DOHH2 (cell line): ENCODE measurements around the gene LACRT.

Source experiments
- EZH2phosphoT487 ChIP-seq: fragments of 200-600 bp; sonication (generic); IDR thresholded peaks from 2 replicates; pipeline ENCODE4 v1.6.1; 2017; ENCODE audit warnings: borderline replicate concordance, mild to moderate bottlenecking, antibody characterized with exemption, low read length, moderate library complexity, mixed read lengths
- TF ChIP-seq, protein P1 (sequence below): fragments of 200-600 bp; sonication (generic); IDR thresholded peaks from one replicate; pipeline ENCODE4 v1.5.1; 2014; ENCODE audit warnings: antibody characterized with exemption, mild to moderate bottlenecking, low read depth, low read length; ENCODE audit not compliant: poor library complexity, severe bottlenecking

DNA sequence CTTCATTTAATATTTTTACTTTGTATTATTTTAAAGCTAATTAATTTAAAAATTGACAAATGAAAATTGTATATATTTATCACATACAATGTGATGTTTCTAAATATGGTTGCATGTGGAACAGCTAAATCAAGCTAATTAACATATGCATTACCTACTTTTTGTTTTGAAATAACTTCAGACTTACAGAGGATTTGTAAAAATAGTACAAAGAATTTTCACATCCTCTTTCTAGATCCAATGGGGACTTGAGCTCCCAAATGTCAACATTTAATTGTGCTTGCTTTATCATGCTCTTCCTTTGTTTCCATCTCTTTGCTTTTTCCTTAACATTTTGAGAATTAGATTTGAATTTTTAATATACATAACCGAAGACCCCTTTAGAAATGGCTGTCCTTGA lies 6.9 kb upstream of the LACRT start:
- TF ChIP-seq, protein P1, sequence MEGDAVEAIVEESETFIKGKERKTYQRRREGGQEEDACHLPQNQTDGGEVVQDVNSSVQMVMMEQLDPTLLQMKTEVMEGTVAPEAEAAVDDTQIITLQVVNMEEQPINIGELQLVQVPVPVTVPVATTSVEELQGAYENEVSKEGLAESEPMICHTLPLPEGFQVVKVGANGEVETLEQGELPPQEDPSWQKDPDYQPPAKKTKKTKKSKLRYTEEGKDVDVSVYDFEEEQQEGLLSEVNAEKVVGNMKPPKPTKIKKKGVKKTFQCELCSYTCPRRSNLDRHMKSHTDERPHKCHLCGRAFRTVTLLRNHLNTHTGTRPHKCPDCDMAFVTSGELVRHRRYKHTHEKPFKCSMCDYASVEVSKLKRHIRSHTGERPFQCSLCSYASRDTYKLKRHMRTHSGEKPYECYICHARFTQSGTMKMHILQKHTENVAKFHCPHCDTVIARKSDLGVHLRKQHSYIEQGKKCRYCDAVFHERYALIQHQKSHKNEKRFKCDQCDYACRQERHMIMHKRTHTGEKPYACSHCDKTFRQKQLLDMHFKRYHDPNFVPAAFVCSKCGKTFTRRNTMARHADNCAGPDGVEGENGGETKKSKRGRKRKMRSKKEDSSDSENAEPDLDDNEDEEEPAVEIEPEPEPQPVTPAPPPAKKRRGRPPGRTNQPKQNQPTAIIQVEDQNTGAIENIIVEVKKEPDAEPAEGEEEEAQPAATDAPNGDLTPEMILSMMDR: no peak
- no peak for TF ChIP-seq EZH2phosphoT487
